Thymus (tissue), 11 donors: ENCODE results near the gene KCNMA1. TPM values are rescaled to one million over a fixed set of nuclear protein-coding genes. Genes with fewer than 3 reads are reported as not detected.

ENCODE experiments used
- DNase-seq, 9 donors: peaks; one replicate each; pipeline ENCODE4 v3.0.0-alpha.2; 2013; ENCODE audit warnings: low spot score in 9 of 9, low read depth in 6 of 9, missing footprints in 1 of 9
- H3K27ac ChIP-seq, 2 donors: one replicate each; pipeline ENCODE4 v1.5.1; 2013; ENCODE audit warnings: control low read depth in 1 of 2, low read depth in 1 of 2, low read length in 1 of 2, mild to moderate bottlenecking in 1 of 2, moderate library complexity in 1 of 2
- H3K27me3 ChIP-seq, 2 donors: one replicate each; pipeline ENCODE4 v1.5.1; 2013; ENCODE audit warnings: low read length in 1 of 2; ENCODE audit not compliant: control insufficient read depth in 2 of 2, insufficient read depth in 1 of 2
- H3K36me3 ChIP-seq, 2 donors: one replicate each; pipeline ENCODE4 v1.5.1; 2013; ENCODE audit warnings: low read length in 1 of 2, mild to moderate bottlenecking in 1 of 2, moderate library complexity in 1 of 2; ENCODE audit not compliant: control insufficient read depth in 2 of 2, insufficient read depth in 2 of 2
- H3K4me1 ChIP-seq, 2 donors: one replicate each; pipeline ENCODE4 v1.5.1; 2013; ENCODE audit warnings: low read length in 2 of 2; ENCODE audit not compliant: control insufficient read depth in 2 of 2, insufficient read depth in 2 of 2
- H3K4me3 ChIP-seq, 2 donors: one replicate each; pipeline ENCODE4 v1.5.1; 2013; ENCODE audit warnings: low read length in 2 of 2, control low read depth in 1 of 2, mild to moderate bottlenecking in 1 of 2
- H3K9me3 ChIP-seq, 2 donors: one replicate each; pipeline ENCODE4 v1.5.1; 2013; ENCODE audit warnings: low read length in 1 of 2, mild to moderate bottlenecking in 1 of 2; ENCODE audit not compliant: control insufficient read depth in 2 of 2, insufficient read depth in 1 of 2
- WGBS: extraction: QIAGEN DNeasy Blood & Tissue Kit; methylation state at CpG from one replicate; pipeline ENCODE4 v1.1.7; 2013; 5-methylcytosine and 5-hydroxymethylcytosine counted together
- polyA plus RNA-seq: library from polyadenylated mRNA; stranded (reverse); fragments of 200-250 nt; gene quantifications from one replicate; pipeline ENCODE4 v1.2.3, GENCODE V29; 2013
- total RNA-seq: library from RNA; stranded (reverse); fragments of 120-200 nt; gene quantifications from one replicate; pipeline ENCODE4 v1.2.4, GENCODE V29; 2013
- donor health status: healthy.

Gene KCNMA1
- total and polyA plus RNA-seq, 2 donors: 1.9 to 12.9 TPM

DNA sequence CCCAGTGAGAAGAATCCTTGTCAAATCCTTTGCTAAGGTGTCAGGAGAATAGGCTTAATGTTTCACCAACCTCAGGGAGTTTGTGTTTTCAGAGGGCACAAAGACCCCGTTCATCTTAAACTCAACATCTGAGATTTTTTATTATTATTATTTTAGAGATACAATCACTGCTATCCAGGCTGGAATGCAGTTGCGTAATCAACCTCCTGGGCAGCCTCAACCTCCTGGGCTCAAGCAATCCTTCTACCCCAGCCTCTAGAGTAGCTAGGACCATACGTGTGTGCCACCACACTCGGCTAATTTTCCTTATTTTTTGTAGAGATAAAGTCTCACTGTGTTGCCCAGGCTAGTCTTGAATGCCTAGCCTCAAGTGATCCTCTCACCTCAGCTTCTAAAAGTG lies 599.2 kb downstream of the KCNMA1 start:
- WGBS: 97% methylated on average over 4 of the region's 4 CpGs
- Histone ChIP-seq H3K9me3 (no peaks in the 10 kb centered on the region), H3K4me1 (peaks cover 2 to 16% of the 10 kb centered on the region in 2 donors), H3K4me3 (no peak overlapping the region), H3K27ac (no peak overlapping the region), H3K36me3 (no peaks in the 10 kb centered on the region), H3K27me3 (no peaks in the 10 kb centered on the region)
- no peak for DNase-seq

- no peaks in the 10 kb centered on the region for H3K9me3 ChIP-seq
- peaks cover 2 to 16% of the 10 kb centered on the region in 2 donors for H3K4me1 ChIP-seq
- no peak for DNase-seq
- no peaks in the 10 kb centered on the region for H3K36me3 ChIP-seq
- H3K27ac ChIP-seq: no peak overlapping the region
- H3K4me3 ChIP-seq: no peak overlapping the region
- no peaks in the 10 kb centered on the region for H3K27me3 ChIP-seq
- WGBS: 83% methylated on average over 8 of the region's 8 CpGs
Measured at GRCh38 chr10:77037735-77038403, 599.7 kb downstream of the KCNMA1 start.

DNA sequence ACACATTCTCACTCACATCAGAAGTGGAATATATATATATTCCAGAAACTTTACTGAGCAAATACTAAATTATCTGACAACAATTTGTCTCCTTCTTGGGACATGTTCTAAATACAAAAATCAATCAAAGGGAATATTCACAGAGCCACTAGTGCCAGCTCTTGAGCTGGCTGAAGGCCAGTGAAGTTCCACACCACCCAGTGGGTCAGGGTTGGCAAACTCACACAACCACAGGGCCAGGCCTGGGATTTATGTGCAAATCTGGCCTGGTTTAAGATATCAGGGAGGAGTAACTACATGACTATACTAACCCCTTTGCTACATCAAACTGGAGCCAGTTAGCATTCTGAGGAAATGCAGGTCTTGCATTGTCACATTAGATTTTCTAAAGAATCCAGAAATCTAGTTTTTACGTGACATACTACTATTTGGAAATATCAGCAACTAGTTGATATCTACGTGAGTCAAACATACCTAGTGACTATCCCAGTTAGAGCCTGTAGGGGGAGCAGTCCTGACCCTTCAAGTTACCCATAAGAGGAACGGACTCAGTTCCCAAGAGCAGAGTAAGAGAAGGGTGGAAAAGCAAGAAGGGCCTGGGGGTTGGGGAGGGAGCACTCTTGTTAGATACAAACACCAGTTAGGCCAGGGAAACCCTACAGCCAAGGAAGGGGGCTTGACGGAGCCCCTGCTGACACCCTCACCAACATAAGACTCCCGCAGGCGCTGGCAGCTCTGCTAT lies 600.4 kb downstream of the KCNMA1 start:
- H3K27ac ChIP-seq: no peak overlapping the region
- peak in 3 of 9 donors; percentile 20 to 33 (median 24) for DNase-seq
- H3K36me3 ChIP-seq: no peaks in the 10 kb centered on the region
- WGBS: 90% methylated on average over 6 of the region's 6 CpGs
- H3K4me3 ChIP-seq: no peak overlapping the region
- H3K4me1 ChIP-seq: peaks cover 2 to 16% of the 10 kb centered on the region in 2 donors
- no peaks in the 10 kb centered on the region for H3K27me3 ChIP-seq
- H3K9me3 ChIP-seq: no peaks in the 10 kb centered on the region

- Histone ChIP-seq H3K4me1 (peaks cover 0 to 14% of the 10 kb centered on the region in 2 donors), H3K27ac (no peak overlapping the region), H3K27me3 (no peaks in the 10 kb centered on the region), H3K9me3 (no peaks in the 10 kb centered on the region), H3K36me3 (no peaks in the 10 kb centered on the region), H3K4me3 (no peak overlapping the region)
- WGBS: 93% methylated on average over 4 of the region's 4 CpGs
- no peak for DNase-seq
Measured at GRCh38 chr10:77036276-77036675, 601.3 kb downstream of the KCNMA1 start.

GRCh38 chr10:77034795-77035194 lies 602.8 kb downstream of the KCNMA1 start:
- no peaks in the 10 kb centered on the region for H3K36me3 ChIP-seq
- H3K4me3 ChIP-seq: no peak overlapping the region
- H3K27me3 ChIP-seq: no peaks in the 10 kb centered on the region
- DNase-seq: no peak
- peaks cover 0 to 22% of the 10 kb centered on the region in 2 donors for H3K4me1 ChIP-seq
- WGBS: 93% methylated on average over 4 of the region's 4 CpGs
- H3K9me3 ChIP-seq: no peaks in the 10 kb centered on the region
- H3K27ac ChIP-seq: no peak overlapping the region

DNA sequence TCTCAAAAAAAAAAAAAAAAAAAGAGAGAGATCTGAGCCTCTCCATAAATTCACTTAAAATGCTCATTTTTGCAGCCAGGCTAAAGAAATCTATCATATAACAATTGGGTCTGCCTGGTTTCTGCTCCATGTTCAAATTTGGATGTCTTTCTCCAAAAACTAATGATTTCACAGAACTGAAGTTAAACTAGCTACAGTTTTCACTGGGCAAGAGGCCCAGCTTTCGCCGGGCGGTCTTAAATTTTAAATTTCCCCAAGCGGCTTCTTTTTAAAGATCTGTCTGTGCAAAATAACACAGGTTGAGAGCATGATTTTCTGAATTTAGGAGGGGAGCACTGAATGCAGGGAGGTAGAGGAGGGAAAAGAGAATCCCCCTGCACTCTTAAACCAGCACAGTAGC lies 603.4 kb downstream of the KCNMA1 start:
- 97% methylated on average over 4 of the region's 4 CpGs for WGBS
- Histone ChIP-seq H3K27me3 (no peaks in the 10 kb centered on the region), H3K9me3 (no peaks in the 10 kb centered on the region), H3K36me3 (no peaks in the 10 kb centered on the region), H3K27ac (no peak overlapping the region), H3K4me1 (peaks cover 0 to 22% of the 10 kb centered on the region in 2 donors), H3K4me3 (no peak overlapping the region)
- no peak for DNase-seq

DNA sequence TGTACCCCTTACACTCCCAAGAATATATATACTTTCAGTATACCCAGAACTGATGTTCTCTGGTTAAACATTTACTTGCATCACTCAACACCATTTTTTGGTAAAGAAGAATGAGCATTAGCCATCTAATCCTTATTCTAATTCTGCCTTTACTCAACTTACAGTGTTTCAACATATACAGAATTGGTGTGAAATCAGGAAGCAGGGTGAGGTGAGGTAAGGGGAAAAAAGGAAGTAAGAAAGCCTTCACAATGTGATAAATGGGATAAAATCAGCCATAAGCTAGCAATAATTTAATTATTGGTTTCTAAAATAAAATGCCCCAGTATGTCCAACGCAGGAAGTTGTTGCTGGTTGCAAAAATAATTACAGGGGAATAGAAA lies 605.4 kb downstream of the KCNMA1 start:
- no peaks in the 10 kb centered on the region for H3K36me3 ChIP-seq
- no peaks in the 10 kb centered on the region for H3K27me3 ChIP-seq
- peaks cover 0 to 26% of the 10 kb centered on the region in 2 donors for H3K4me1 ChIP-seq
- H3K9me3 ChIP-seq: no peaks in the 10 kb centered on the region
- 6% methylated on average over 1 of the region's 1 CpG for WGBS
- H3K4me3 ChIP-seq: no peak overlapping the region
- DNase-seq: no peak
- no peak overlapping the region for H3K27ac ChIP-seq

DNA sequence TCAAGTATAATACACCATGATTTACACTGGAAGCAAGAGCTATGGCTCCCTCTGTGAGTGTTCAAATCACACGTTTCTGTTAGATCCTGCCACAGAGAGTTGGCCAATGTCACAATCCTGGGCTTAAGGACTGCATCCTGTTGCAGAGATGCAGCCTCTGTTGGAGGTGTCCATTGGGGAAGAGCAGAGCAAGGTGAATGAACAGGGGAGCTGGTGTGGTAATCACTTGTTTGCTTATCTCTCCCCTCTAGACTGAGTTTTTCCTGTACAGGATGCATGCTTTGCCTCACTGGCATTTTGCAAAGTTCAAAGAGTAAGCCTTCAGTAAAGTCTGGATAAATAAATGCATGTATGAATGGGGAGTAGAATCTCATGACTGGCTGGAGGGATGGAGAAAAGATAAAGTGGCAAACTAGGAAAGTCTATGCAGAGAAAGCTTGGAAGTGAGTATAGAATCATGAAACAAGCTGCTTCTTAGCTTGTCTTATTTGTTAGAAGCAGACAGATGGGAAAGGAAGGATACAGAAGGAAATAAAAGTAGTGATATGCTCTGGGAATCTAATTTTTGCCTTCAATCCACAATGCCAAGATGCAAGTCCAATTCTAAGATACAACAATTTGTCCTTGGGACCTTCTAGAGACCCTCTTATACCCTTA lies 605.9 kb downstream of the KCNMA1 start:
- 82% methylated on average over 1 of the region's 1 CpG for WGBS
- H3K9me3 ChIP-seq: no peaks in the 10 kb centered on the region
- H3K27me3 ChIP-seq: no peaks in the 10 kb centered on the region
- H3K4me1 ChIP-seq: peaks cover 0 to 26% of the 10 kb centered on the region in 2 donors
- no peak overlapping the region for H3K4me3 ChIP-seq
- H3K36me3 ChIP-seq: no peaks in the 10 kb centered on the region
- no peak overlapping the region for H3K27ac ChIP-seq
- peak in 1 of 9 donors; percentile 20 for DNase-seq

GRCh38 chr10:77030974-77031373 lies 606.6 kb downstream of the KCNMA1 start:
- H3K27ac ChIP-seq: peak overlapping the region in 1 of 2 donors; percentile 36
- no peaks in the 10 kb centered on the region for H3K9me3 ChIP-seq
- H3K27me3 ChIP-seq: no peaks in the 10 kb centered on the region
- no peak overlapping the region for H3K4me3 ChIP-seq
- WGBS: 75% methylated on average over 2 of the region's 2 CpGs
- no peaks in the 10 kb centered on the region for H3K36me3 ChIP-seq
- peaks cover 0 to 26% of the 10 kb centered on the region in 2 donors for H3K4me1 ChIP-seq
- peak in 2 of 9 donors; percentile 30 to 56 for DNase-seq
